K562 (cell line): Measurements from ENCODE around the gene HRAS. TPM values are rescaled to one million over a fixed set of nuclear protein-coding genes. Genes with fewer than 3 reads are reported as not detected.

Experiments used
- CBX3 ChIP-seq, 2 experiments: IDR thresholded peaks; 1 replicate in 1 of 2; 2 replicates in 1 of 2; pipeline ENCODE4 v1.6.1; 2012; ENCODE audit warnings: inconsistent platforms in 2 of 2, low read length in 2 of 2, borderline replicate concordance in 1 of 2, control low read depth in 1 of 2
- CSDE1 ChIP-seq, 2 experiments: fragments of 450-650 bp; IDR thresholded peaks; 2 replicates each; pipeline ENCODE4 v1.6.1; 2016; ENCODE audit warnings: mild to moderate bottlenecking in 1 of 2
- FOXK1 ChIP-seq: sonication (generic); formaldehyde crosslinking; IDR thresholded peaks from 2 replicates; pipeline ENCODE4 v1.8.0; 2022; ENCODE audit warnings: missing genetic modification reagents, mild to moderate bottlenecking, borderline replicate concordance
- GATAD2A ChIP-seq: fragments of 450-650 bp; IDR thresholded peaks from 2 replicates; pipeline ENCODE4 v1.6.1; 2017
- KDM4B ChIP-seq, 2 experiments: fragments of 450-650 bp in 1 of 2; sonication (generic) in 1 of 2; IDR thresholded peaks; 2 replicates each; pipeline ENCODE4 v1.6.1; 2016 to 2017; ENCODE audit warnings: borderline replicate concordance in 2 of 2, antibody characterized with exemption in 1 of 2, low read depth in 1 of 2, mild to moderate bottlenecking in 1 of 2
- MIER1 ChIP-seq: fragments of 450-650 bp; IDR thresholded peaks from 2 replicates; pipeline ENCODE4 v1.6.1; 2016; ENCODE audit warnings: antibody characterized with exemption, mild to moderate bottlenecking, low read depth
- RBM17 ChIP-seq: fragments of 200-400 bp; formaldehyde crosslinking; IDR thresholded peaks from 2 replicates; pipeline ENCODE4 v1.6.1; 2017; ENCODE audit warnings: low read depth, mild to moderate bottlenecking, low read length, borderline replicate concordance
- REST ChIP-seq, 2 experiments: fragments of 450-650 bp; formaldehyde crosslinking in 1 of 2; IDR thresholded peaks; 2 replicates each; pipeline versions ENCODE4 v1.4.0 to v1.6.1; 2014 to 2020; ENCODE audit warnings: mild to moderate bottlenecking in 2 of 2, borderline replicate concordance in 1 of 2, low read depth in 1 of 2
- TRIM25 ChIP-seq: fragments of 450-650 bp; IDR thresholded peaks from 2 replicates; pipeline ENCODE4 v1.7.0; 2016; ENCODE audit warnings: borderline replicate concordance
- ZNF41 ChIP-seq: fragments of 250-450 bp; sonication (Bioruptor Pico); conservative IDR thresholded peaks from 2 replicates; pipeline ENCODE4 v1.4.0; 2020; ENCODE audit warnings: mild to moderate bottlenecking
- ZNF655 ChIP-seq: fragments of 250-450 bp; sonication (Bioruptor Pico); IDR thresholded peaks from 2 replicates; pipeline ENCODE4 v1.5.0; 2021
- polyA plus RNA-seq, 8 experiments: library from polyadenylated mRNA; depleted of rRNA in 4 of 8; stranded (reverse) in 5 of 8; unstranded in 3 of 8; fragments of >200 nt; fragmentation: Nextera tagmentation in 2 of 8; fragmentation: Illumina TruSeq in 1 of 8; extraction: Ambion mirVana in 2 of 8; extraction: Trizol in 1 of 8; gene quantifications; 2 replicates each; pipeline versions ENCODE4 v1.2.1 to v1.2.3, GENCODE V29; 2011 to 2014; ENCODE audit warnings: inconsistent platforms in 1 of 8, missing spikeins in 1 of 8
- total RNA-seq, 7 experiments: library from RNA; depleted of rRNA in 6 of 7; stranded (reverse); fragments of >200 nt in 6 of 7; fragmentation: Illumina TruSeq in 2 of 7; extraction: Trizol in 2 of 7; gene quantifications; 2 replicates each; pipeline versions ENCODE4 v1.2.1 to v1.2.3, GENCODE V29; 2011 to 2021; ENCODE audit warnings: low replicate concordance in 1 of 7

Gene HRAS
- total and polyA plus RNA-seq, 9 of the 15 experiments (the other 6 are each of a cell fraction or from before 2014, with no cell fraction given): 2.8 to 73.5 (median 29.6) TPM

GRCh38 chr11:560305-561147 is 25.1 kb upstream of the HRAS start, which contains the start of the genes LMNTD2 and RASSF7 (continued):
- TF ChIP-seq REST (IDR thresholded peaks at IDR 0.05; ENCODE audit: borderline replicate concordance) (no peak), REST (CRISPR knock-in tag; IDR thresholded peaks at IDR 0.05; ENCODE audit: low read depth) (peak; percentile 54; the same call in 1 of the 2 replicates), GATAD2A (peak; percentile 70; the same call in 1 of the 2 replicates), MIER1 (no peak), KDM4B (IDR thresholded peaks at IDR 0.05; ENCODE audit: borderline replicate concordance in 2 of 2, low read depth in 1 of 2) (no peak), ZNF41 (no peak), CSDE1 (IDR thresholded peaks at IDR 0.05) (no peak), ZNF655 (CRISPR knock-in tag) (no peak), RBM17 (no peak), TRIM25 (no peak), FOXK1 (CRISPR knock-in tag) (no peak), CBX3 (IDR thresholded peaks at IDR 0.05; ENCODE audit: borderline replicate concordance in 1 of 2, low read length in 2 of 2) (no peak)
